DMS 273 (cell line): ENCODE data around the gene ENTPD6.
"Not testable (repeated sequence)": the region's sequence is repeated elsewhere in the genome, so short reads cannot be mapped to it uniquely, and the experiment has no call there.

Experiments
- DNase-seq: peaks from one replicate; lab custom pipeline; 2025; ENCODE audit not compliant: unreplicated experiment; lab: John Stamatoyannopoulos, UW

ENTPD6 gene

GRCh38 chr20:25195014-25195961, at the start of gene ENTPD6:
Gene ENTPD6, plus strand, starts transcription at chr20:25195712. Its CDS starts 10,825 bp downstream, at chr20:25206537.
- peak; percentile 96 for DNase-seq

- DNase-seq, result no peak
Measured at GRCh38 chr20:25146976-25147375, 48.5 kb upstream of the ENTPD6 start.

GRCh38 chr20:25147716-25148115, 47.8 kb upstream of the ENTPD6 start:
- no peak for DNase-seq

- DNase-seq, result no peak
Measured at GRCh38 chr20:25148181-25148981, 47.1 kb upstream of the ENTPD6 start.

GRCh38 chr20:25148982-25149846, 46.3 kb upstream of the ENTPD6 start:
- no peak for DNase-seq

GRCh38 chr20:25150016-25150415, 45.5 kb upstream of the ENTPD6 start:
- DNase-seq, result peak; percentile 50

- DNase-seq, result no peak
Measured at GRCh38 chr20:25158043-25158442, 37.5 kb upstream of the ENTPD6 start.

GRCh38 chr20:25160467-25160866, 35.0 kb upstream of the ENTPD6 start:
- DNase-seq, result no peak

- no peak for DNase-seq
Measured at GRCh38 chr20:25160897-25161296, 34.6 kb upstream of the ENTPD6 start.

GRCh38 chr20:25165128-25165527, 30.4 kb upstream of the ENTPD6 start:
- no peak for DNase-seq

- DNase-seq, result not testable (repeated sequence)
Measured at GRCh38 chr20:25166105-25166782, 29.3 kb upstream of the ENTPD6 start.

GRCh38 chr20:25173321-25173720, 22.2 kb upstream of the ENTPD6 start:
- DNase-seq, result no peak

- no peak for DNase-seq
Measured at GRCh38 chr20:25173886-25174308, 21.6 kb upstream of the ENTPD6 start.

- DNase-seq, result no peak
Measured at GRCh38 chr20:25176184-25176583, 19.3 kb upstream of the ENTPD6 start.

- peak; percentile 15 for DNase-seq
Measured at GRCh38 chr20:25177890-25178321, 17.6 kb upstream of the ENTPD6 start.

GRCh38 chr20:25178563-25179438, 16.7 kb upstream of the ENTPD6 start:
- DNase-seq, result peak; percentile 74

- DNase-seq, result no peak
Measured at GRCh38 chr20:25179439-25180089, 15.9 kb upstream of the ENTPD6 start.

GRCh38 chr20:25184391-25184790, 11.1 kb upstream of the ENTPD6 start:
- not testable (repeated sequence) for DNase-seq

- DNase-seq, result no peak
Measured at GRCh38 chr20:25187220-25187619, 8.3 kb upstream of the ENTPD6 start.
